Subcutaneous adipose tissue (tissue), 4 donors: ENCODE measurements around the gene SLC41A2. TPM values are rescaled to one million over a fixed set of nuclear protein-coding genes. Genes with fewer than 3 reads are reported as not detected.

Source experiments
- total RNA-seq, 4 donors: library from RNA; depleted of rRNA; stranded (reverse); fragments of >200 nt; gene quantifications; one replicate each; pipeline ENCODE4 v1.1.0, GENCODE V29; 2016
- TF ChIP-seq, protein P1 (sequence below): fragments of 450-650 bp; IDR thresholded peaks from one replicate; pipeline ENCODE4 v1.5.1; 2016; ENCODE audit warnings: low read depth, mild to moderate bottlenecking, control low read depth, antibody characterized with exemption, moderate library complexity

SLC41A2 gene
- total RNA-seq, 4 donors from 2014 or later: 18.5 to 65.8 (median 36.4) TPM

GRCh38 chr12:104974626-104975290 is 16.7 kb upstream of the SLC41A2 start:
- TF ChIP-seq, protein P1, sequence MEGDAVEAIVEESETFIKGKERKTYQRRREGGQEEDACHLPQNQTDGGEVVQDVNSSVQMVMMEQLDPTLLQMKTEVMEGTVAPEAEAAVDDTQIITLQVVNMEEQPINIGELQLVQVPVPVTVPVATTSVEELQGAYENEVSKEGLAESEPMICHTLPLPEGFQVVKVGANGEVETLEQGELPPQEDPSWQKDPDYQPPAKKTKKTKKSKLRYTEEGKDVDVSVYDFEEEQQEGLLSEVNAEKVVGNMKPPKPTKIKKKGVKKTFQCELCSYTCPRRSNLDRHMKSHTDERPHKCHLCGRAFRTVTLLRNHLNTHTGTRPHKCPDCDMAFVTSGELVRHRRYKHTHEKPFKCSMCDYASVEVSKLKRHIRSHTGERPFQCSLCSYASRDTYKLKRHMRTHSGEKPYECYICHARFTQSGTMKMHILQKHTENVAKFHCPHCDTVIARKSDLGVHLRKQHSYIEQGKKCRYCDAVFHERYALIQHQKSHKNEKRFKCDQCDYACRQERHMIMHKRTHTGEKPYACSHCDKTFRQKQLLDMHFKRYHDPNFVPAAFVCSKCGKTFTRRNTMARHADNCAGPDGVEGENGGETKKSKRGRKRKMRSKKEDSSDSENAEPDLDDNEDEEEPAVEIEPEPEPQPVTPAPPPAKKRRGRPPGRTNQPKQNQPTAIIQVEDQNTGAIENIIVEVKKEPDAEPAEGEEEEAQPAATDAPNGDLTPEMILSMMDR: no peak

GRCh38 chr12:104973250-104973649 is 15.2 kb upstream of the SLC41A2 start:
- TF ChIP-seq, protein P1: no peak

GRCh38 chr12:104971306-104971705 is 13.2 kb upstream of the SLC41A2 start:
- TF ChIP-seq, protein P1: no peak

- TF ChIP-seq, protein P1: no peak
These were observed 11.3 kb upstream of the SLC41A2 start for GRCh38 chr12:104969343-104969742.

DNA sequence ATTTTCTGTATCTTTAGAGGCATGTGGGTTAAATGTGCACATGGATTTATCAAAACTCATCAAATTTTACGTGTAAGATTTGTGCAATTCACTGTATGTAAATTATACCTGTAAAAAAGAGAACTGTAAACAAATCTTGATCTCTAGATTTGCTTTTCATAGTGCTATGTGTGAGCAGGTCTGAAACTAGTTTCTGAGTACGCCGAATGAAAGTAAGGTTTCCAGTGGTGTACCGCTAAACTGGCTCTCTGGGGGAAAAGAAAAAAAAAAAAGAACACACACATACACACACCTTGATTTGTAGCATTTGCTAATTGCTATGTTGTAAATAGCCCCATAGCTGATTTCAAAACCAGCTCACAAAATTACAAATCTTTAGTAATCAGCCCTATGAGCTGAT is 8.6 kb upstream of the SLC41A2 start:
- TF ChIP-seq, protein P1: no peak

- TF ChIP-seq, protein P1: no peak
These were observed 6.7 kb upstream of the SLC41A2 start for GRCh38 chr12:104964856-104965205.

- TF ChIP-seq, protein P1: no peak
These were observed 6.2 kb upstream of the SLC41A2 start for GRCh38 chr12:104964167-104964855.
